Upper lobe of left lung (tissue), 6 donors: Measurements from ENCODE around the gene DAPK1. TPM values are rescaled to one million over a fixed set of nuclear protein-coding genes. Genes with fewer than 3 reads are reported as not detected.

Experiments used
- ATAC-seq, 2 donors: fragments of 200-7000 bp; cut with Tn5 transposase; one replicate each; pipeline ENCODE4 v1.9.1; 2022; ENCODE audit warnings: mild to moderate bottlenecking in 2 of 2, moderate library complexity in 2 of 2; ENCODE audit not compliant: low FRiP score in 2 of 2
- DNase-seq, 2 donors: peaks; one replicate each; pipeline ENCODE4 v3.0.0-alpha.2; 2019 to 2020
- H3K27ac ChIP-seq, 4 donors: fragments of 200-600 bp; sonication (generic); one replicate each; pipeline ENCODE4 v1.5.1; 2016 to 2019
- H3K27me3 ChIP-seq, 4 donors: fragments of 200-600 bp; sonication (generic); one replicate each; pipeline ENCODE4 v1.5.1; 2017 to 2019
- H3K36me3 ChIP-seq, 4 donors: fragments of 200-600 bp; sonication (generic); one replicate each; pipeline ENCODE4 v1.5.1; 2016 to 2019
- H3K4me1 ChIP-seq, 4 donors: fragments of 200-600 bp; sonication (generic); one replicate each; pipeline ENCODE4 v1.5.1; 2018 to 2019
- H3K4me3 ChIP-seq, 4 donors: fragments of 200-600 bp; sonication (generic); one replicate each; pipeline ENCODE4 v1.5.1; 2017 to 2019; ENCODE audit warnings: mild to moderate bottlenecking in 2 of 4, moderate library complexity in 1 of 4
- H3K9me3 ChIP-seq, 4 donors: fragments of 200-600 bp; sonication (generic); one replicate each; pipeline ENCODE4 v1.5.1; 2018 to 2019
- CTCF ChIP-seq, 6 experiments: fragments of 450-650 bp in 4 of 6; fragments of 200-600 bp in 2 of 6; sonication (generic) in 2 of 6; IDR thresholded peaks; one replicate each; pipeline ENCODE4 v1.5.1; 2016 to 2019; ENCODE audit warnings: antibody characterized with exemption in 6 of 6
- EP300 ChIP-seq, 4 donors: sonication (generic); formaldehyde crosslinking; IDR thresholded peaks; one replicate each; pipeline ENCODE4 v1.5.1; 2017; ENCODE audit warnings: antibody characterized with exemption in 4 of 4, control low read depth in 2 of 4
- POLR2A ChIP-seq, 4 donors: fragments of 450-650 bp; IDR thresholded peaks; one replicate each; pipeline ENCODE4 v1.5.1; 2016 to 2017; ENCODE audit warnings: antibody characterized with exemption in 4 of 4, mild to moderate bottlenecking in 2 of 4
- POLR2AphosphoS5 ChIP-seq, 2 donors: sonication (generic); formaldehyde crosslinking; IDR thresholded peaks; one replicate each; pipeline ENCODE4 v1.5.1; 2017; ENCODE audit warnings: antibody characterized with exemption in 2 of 2
- WGBS, 2 donors: methylation state at CpG; one replicate each; pipeline ENCODE4 v1.1.5; 2017 to 2018; 5-methylcytosine and 5-hydroxymethylcytosine counted together
- total RNA-seq, 6 donors: library from RNA; depleted of rRNA in 4 of 6; stranded (reverse); fragments of >200 nt in 4 of 6; gene quantifications; one replicate each; pipeline versions ENCODE4 v1.1.0 to v1.2.1, GENCODE V29; 2016 to 2021
- donor health status: DM: no; HTN: no; CAD: no; lungs with moderate emphysema.
- donor health status: DM: no; HTN: yes; CAD: no; lungs with severe emphysema.

DAPK1 gene
- total RNA-seq, 6 donors from 2014 or later = 125 to 334 (median 213) TPM

- no peaks in the 10 kb centered on the region for H3K27me3 ChIP-seq
- DNase-seq (no peak), ATAC-seq (no peak)
- no peak overlapping the region for H3K27ac ChIP-seq
- H3K9me3 ChIP-seq = no peaks in the 10 kb centered on the region
- peaks cover 12 to 63% (median 26%) of the 10 kb centered on the region in 4 donors for H3K36me3 ChIP-seq
- 94% methylated on average over 9 of the region's 9 CpGs for WGBS, 2 donors
- peaks cover 0 to 6% (median 0%) of the 10 kb centered on the region in 4 donors for H3K4me1 ChIP-seq
- TF ChIP-seq EP300 (IDR thresholded peaks at IDR 0.05) = no peak
- no peak for TF ChIP-seq POLR2AphosphoS5 (IDR thresholded peaks at IDR 0.05)
- no peak for TF ChIP-seq CTCF (IDR thresholded peaks at IDR 0.05)
- TF ChIP-seq POLR2A (IDR thresholded peaks at IDR 0.05) = no peak
- no peak overlapping the region for H3K4me3 ChIP-seq
Observed at GRCh38 chr9:87701491-87701890, 203.8 kb downstream of the DAPK1 start.

GRCh38 chr9:87701931-87702421, 204.3 kb downstream of the DAPK1 start:
- 84 to 89% methylated on average over 6 of the region's 6 CpGs for WGBS, 2 donors
- TF ChIP-seq EP300 (IDR thresholded peaks at IDR 0.05) (no peak), POLR2AphosphoS5 (IDR thresholded peaks at IDR 0.05) (no peak), CTCF (IDR thresholded peaks at IDR 0.05) (no peak)
- no peak for DNase-seq
- no peaks in the 10 kb centered on the region for H3K27me3 ChIP-seq
- H3K4me3 ChIP-seq = no peak overlapping the region
- ATAC-seq = no peak
- no peak overlapping the region for H3K27ac ChIP-seq
- peaks cover 12 to 65% (median 30%) of the 10 kb centered on the region in 4 donors for H3K36me3 ChIP-seq
- H3K4me1 ChIP-seq = peaks cover 0 to 6% (median 0%) of the 10 kb centered on the region in 4 donors
- no peaks in the 10 kb centered on the region for H3K9me3 ChIP-seq

GRCh38 chr9:87702921-87703320, 205.3 kb downstream of the DAPK1 start:
- peaks cover 0 to 4% (median 0%) of the 10 kb centered on the region in 4 donors for H3K4me1 ChIP-seq
- H3K4me3 ChIP-seq = no peak overlapping the region
- H3K27ac ChIP-seq = no peak overlapping the region
- peaks cover 8 to 61% (median 28%) of the 10 kb centered on the region in 4 donors for H3K36me3 ChIP-seq
- no peak for DNase-seq
- no peak for ATAC-seq
- no peaks in the 10 kb centered on the region for H3K27me3 ChIP-seq
- WGBS, 2 donors = 90 to 93% methylated on average over 3 to 9 of the region's 9 CpGs
- no peak for TF ChIP-seq POLR2AphosphoS5 (IDR thresholded peaks at IDR 0.05)
- no peak for TF ChIP-seq POLR2A (IDR thresholded peaks at IDR 0.05)
- no peak for TF ChIP-seq CTCF (IDR thresholded peaks at IDR 0.05)
- no peak for TF ChIP-seq EP300 (IDR thresholded peaks at IDR 0.05)
- H3K9me3 ChIP-seq = no peaks in the 10 kb centered on the region

- H3K4me1 ChIP-seq = no peaks in the 10 kb centered on the region
- H3K4me3 ChIP-seq = no peak overlapping the region
- no peaks in the 10 kb centered on the region for H3K9me3 ChIP-seq
- TF ChIP-seq POLR2AphosphoS5 (IDR thresholded peaks at IDR 0.05) = no peak
- DNase-seq (no peak), ATAC-seq (no peak)
- WGBS, 2 donors = 89 to 97% methylated on average over 7 of the region's 7 CpGs
- no peak overlapping the region for H3K27ac ChIP-seq
- H3K27me3 ChIP-seq = no peaks in the 10 kb centered on the region
- H3K36me3 ChIP-seq = peaks cover 8 to 56% (median 28%) of the 10 kb centered on the region in 4 donors
Observed at GRCh38 chr9:87703636-87704276, 206.1 kb downstream of the DAPK1 start.

GRCh38 chr9:87704342-87704741, 206.7 kb downstream of the DAPK1 start:
- Histone ChIP-seq H3K27me3 (no peaks in the 10 kb centered on the region), H3K4me1 (no peaks in the 10 kb centered on the region), H3K27ac (no peak overlapping the region), H3K4me3 (no peak overlapping the region), H3K9me3 (no peaks in the 10 kb centered on the region), H3K36me3 (peaks cover 8 to 56% (median 28%) of the 10 kb centered on the region in 4 donors)
- ATAC-seq = no peak
- no peak for DNase-seq
- WGBS, 2 donors = 75 to 81% methylated on average over 6 of the region's 6 CpGs
- TF ChIP-seq POLR2A (IDR thresholded peaks at IDR 0.05) (no peak), CTCF (IDR thresholded peaks at IDR 0.05) (no peak), EP300 (IDR thresholded peaks at IDR 0.05) (no peak), POLR2AphosphoS5 (IDR thresholded peaks at IDR 0.05) (no peak)
